Upper lobe of left lung (tissue), 4 donors: ENCODE data around the gene PCBD1.

Experiments
- POLR2A ChIP-seq, 4 donors: fragments of 450-650 bp; IDR thresholded peaks; one replicate each; pipeline ENCODE4 v1.5.1; 2016 to 2017; ENCODE audit warnings: antibody characterized with exemption in 4 of 4, mild to moderate bottlenecking in 2 of 4
- POLR2AphosphoS5 ChIP-seq, 2 donors: sonication (generic); formaldehyde crosslinking; IDR thresholded peaks; one replicate each; pipeline ENCODE4 v1.5.1; 2017; ENCODE audit warnings: antibody characterized with exemption in 2 of 2
- TF ChIP-seq, protein P1 (sequence below), 6 experiments: fragments of 450-650 bp in 4 of 6; fragments of 200-600 bp in 2 of 6; sonication (generic) in 2 of 6; IDR thresholded peaks; one replicate each; pipeline ENCODE4 v1.5.1; 2016 to 2019; ENCODE audit warnings: antibody characterized with exemption in 6 of 6

DNA sequence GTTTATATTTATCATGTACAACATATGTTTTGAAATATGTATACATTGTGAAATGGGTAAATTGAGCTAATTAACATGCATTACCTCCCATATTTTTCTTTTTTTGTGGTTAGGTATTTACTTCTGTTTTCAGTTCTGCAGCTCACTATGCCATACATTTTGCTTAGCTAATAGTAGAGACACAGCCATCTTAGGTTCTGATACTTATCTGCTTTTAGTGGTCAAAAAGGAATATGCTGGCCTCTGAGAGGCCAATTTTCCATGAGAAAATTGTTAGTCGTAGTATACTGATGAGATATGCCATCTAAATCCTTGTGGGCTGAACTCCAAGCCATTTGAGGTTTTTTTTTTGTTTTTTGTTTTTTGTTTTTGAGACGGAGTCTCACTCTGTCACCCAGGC is 41.6 kb downstream of the PCBD1 start:
- TF ChIP-seq, protein P1, sequence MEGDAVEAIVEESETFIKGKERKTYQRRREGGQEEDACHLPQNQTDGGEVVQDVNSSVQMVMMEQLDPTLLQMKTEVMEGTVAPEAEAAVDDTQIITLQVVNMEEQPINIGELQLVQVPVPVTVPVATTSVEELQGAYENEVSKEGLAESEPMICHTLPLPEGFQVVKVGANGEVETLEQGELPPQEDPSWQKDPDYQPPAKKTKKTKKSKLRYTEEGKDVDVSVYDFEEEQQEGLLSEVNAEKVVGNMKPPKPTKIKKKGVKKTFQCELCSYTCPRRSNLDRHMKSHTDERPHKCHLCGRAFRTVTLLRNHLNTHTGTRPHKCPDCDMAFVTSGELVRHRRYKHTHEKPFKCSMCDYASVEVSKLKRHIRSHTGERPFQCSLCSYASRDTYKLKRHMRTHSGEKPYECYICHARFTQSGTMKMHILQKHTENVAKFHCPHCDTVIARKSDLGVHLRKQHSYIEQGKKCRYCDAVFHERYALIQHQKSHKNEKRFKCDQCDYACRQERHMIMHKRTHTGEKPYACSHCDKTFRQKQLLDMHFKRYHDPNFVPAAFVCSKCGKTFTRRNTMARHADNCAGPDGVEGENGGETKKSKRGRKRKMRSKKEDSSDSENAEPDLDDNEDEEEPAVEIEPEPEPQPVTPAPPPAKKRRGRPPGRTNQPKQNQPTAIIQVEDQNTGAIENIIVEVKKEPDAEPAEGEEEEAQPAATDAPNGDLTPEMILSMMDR (IDR thresholded peaks at IDR 0.05) = no peak
- TF ChIP-seq POLR2AphosphoS5 (IDR thresholded peaks at IDR 0.05) (no peak), POLR2A (IDR thresholded peaks at IDR 0.05) (no peak)
